Type B pancreatic cell (in vitro differentiated cells): ENCODE measurements around the gene SYTL3. TPM values are rescaled to one million over a fixed set of nuclear protein-coding genes. Genes with fewer than 3 reads are reported as not detected.

Experiments used
- DNase-seq: peaks from one replicate; pipeline ENCODE4 v3.0.0; 2021; ENCODE audit warnings: mixed read lengths; ENCODE audit not compliant: unreplicated experiment; ENCODE audit errors: extremely low spot score
- H3K27ac Mint-ChIP-seq: 2 replicates; pipeline ENCODE4 v1.8.0; 2021; ENCODE audit warnings: mild to moderate bottlenecking, mixed read lengths
- H3K27me3 Mint-ChIP-seq: 2 replicates; pipeline ENCODE4 v1.8.0; 2021; ENCODE audit warnings: mixed read lengths
- H3K36me3 Mint-ChIP-seq: 2 replicates; pipeline ENCODE4 v1.8.0; 2021; ENCODE audit warnings: mixed read lengths
- H3K4me1 Mint-ChIP-seq: one replicate; pipeline ENCODE4 v1.8.0; 2021; ENCODE audit warnings: mixed read lengths; ENCODE audit not compliant: unreplicated experiment
- H3K4me3 Mint-ChIP-seq: 2 replicates; pipeline ENCODE4 v1.8.0; 2021; ENCODE audit warnings: mild to moderate bottlenecking, mixed read lengths
- H3K9me3 Mint-ChIP-seq: 2 replicates; pipeline ENCODE4 v1.8.0; 2021; ENCODE audit warnings: mixed read lengths
- total RNA-seq: library from RNA; stranded (reverse); gene quantifications from 2 replicates; pipeline ENCODE4 v1.2.1, GENCODE V29; 2021; ENCODE audit warnings: low replicate concordance
- TF ChIP-seq, protein P1 (sequence below): fragments of 200-600 bp; sonication (generic); conservative IDR thresholded peaks from 2 replicates; pipeline ENCODE4 v1.5.0; 2021; ENCODE audit warnings: antibody characterized with exemption, mild to moderate bottlenecking

SYTL3 gene
- total RNA-seq, 1 donor from 2014 or later = 2.2 TPM

DNA sequence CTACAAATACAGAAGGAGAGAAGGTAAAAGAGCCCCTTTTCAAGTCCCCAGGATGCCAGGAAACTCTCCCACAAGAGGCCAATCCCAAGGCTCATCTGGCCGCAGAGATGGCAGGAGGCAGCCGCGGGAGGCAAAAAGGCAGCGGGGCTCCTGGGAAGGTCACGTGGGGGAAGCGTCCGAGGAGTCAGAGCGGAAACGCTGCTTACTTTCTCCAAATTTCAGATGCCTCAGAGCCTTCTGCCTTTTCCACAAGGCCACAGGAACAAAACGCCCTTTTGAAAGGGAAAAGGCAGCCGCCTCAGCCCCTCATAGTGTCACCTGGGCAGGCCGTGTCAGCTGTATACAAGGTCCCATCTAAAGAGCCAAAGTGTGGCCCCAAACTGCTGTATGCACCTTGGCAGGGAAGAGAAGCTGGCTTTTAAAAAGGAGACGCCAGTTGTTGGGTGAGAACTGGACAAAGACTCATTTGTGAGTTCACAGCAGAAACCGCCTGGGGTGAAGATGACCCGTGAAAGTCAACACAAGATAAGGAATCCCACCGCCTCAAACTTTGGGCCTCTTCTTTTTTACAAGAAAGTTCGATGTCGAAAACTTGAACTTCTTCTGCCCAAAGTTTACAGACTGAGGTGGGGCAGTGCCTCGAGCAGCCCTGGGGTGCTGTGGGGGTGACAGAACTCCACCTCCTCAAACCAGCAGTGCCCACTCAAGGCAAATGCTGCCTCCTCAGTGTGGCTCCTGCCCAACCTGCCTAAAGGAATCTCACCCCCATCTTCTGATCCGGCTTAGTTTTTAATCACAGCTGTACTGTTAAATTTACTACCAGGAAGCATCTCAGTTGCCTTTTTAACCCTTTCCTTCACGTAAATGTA is 124.0 kb downstream of the SYTL3 start:
- Mint-ChIP-seq H3K4me1 (peaks cover 27% of the 10 kb centered on the region), H3K27me3 (no peaks in the 10 kb centered on the region), H3K27ac (peak overlapping the region; percentile 88), H3K4me3 (no peak overlapping the region), H3K36me3 (peaks cover 65% of the 10 kb centered on the region), H3K9me3 (no peaks in the 10 kb centered on the region)
- TF ChIP-seq, protein P1, sequence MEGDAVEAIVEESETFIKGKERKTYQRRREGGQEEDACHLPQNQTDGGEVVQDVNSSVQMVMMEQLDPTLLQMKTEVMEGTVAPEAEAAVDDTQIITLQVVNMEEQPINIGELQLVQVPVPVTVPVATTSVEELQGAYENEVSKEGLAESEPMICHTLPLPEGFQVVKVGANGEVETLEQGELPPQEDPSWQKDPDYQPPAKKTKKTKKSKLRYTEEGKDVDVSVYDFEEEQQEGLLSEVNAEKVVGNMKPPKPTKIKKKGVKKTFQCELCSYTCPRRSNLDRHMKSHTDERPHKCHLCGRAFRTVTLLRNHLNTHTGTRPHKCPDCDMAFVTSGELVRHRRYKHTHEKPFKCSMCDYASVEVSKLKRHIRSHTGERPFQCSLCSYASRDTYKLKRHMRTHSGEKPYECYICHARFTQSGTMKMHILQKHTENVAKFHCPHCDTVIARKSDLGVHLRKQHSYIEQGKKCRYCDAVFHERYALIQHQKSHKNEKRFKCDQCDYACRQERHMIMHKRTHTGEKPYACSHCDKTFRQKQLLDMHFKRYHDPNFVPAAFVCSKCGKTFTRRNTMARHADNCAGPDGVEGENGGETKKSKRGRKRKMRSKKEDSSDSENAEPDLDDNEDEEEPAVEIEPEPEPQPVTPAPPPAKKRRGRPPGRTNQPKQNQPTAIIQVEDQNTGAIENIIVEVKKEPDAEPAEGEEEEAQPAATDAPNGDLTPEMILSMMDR = no peak
- no peak for DNase-seq

DNA sequence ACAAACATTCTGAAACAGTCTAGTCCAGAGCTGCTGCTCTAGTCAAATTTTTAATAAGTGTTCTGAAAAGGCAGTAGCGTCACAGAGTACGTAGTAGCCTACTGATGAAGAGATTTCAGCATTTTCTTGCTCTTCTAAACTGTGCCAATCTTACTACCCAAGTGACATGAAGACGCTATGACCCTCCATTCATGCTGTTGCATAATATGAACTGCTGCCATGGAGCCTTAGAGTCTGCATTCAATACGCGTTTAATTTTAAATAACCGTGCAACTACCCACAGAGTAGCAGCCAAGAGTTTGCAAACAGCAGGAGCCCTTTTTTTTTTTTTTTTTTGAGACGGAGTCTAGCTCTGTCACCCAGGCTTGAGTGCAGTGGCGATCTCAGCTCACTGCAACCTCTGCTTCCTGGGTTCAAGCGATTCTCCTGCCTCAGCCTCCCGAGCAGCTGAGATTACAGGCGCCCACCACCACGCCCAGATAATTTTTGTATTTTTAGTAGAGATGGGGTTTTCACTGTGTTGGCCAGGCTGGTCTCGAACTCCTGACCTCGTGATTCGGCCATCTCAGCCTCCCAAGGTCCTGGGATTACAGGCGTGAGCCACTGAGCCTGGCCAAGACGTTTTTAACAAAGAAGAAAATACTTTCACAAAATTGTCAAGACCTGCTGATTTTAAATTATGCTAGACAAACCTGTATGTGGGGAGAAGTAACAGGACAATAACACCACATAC is 125.0 kb downstream of the SYTL3 start:
- H3K4me1 Mint-ChIP-seq = peaks cover 21% of the 10 kb centered on the region
- TF ChIP-seq, protein P1 = no peak
- H3K4me3 Mint-ChIP-seq = no peak overlapping the region
- peaks cover 64% of the 10 kb centered on the region for H3K36me3 Mint-ChIP-seq
- H3K27ac Mint-ChIP-seq = no peak overlapping the region
- DNase-seq = no peak
- H3K9me3 Mint-ChIP-seq = no peaks in the 10 kb centered on the region
- no peaks in the 10 kb centered on the region for H3K27me3 Mint-ChIP-seq

DNA sequence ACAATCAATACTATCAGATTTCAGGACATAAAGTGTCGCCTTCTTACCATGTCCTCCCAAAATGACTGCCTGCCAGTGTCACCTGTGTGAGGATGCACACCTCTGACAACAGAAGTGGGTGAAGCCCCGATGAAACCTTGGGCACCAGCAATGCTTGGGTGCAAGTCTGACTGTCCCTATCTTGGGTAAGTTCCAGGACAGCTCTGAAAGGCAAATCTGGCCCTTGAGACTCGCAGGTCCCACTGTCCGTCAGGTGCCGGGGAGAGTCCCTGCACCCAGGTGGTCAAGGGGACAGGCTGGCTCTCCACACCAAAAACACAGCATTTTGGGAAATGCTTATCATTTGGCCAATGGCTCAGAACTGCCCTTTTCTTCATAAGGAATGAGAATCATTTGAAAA is 126.0 kb downstream of the SYTL3 start:
- Mint-ChIP-seq H3K4me1 (peaks cover 29% of the 10 kb centered on the region), H3K27me3 (no peaks in the 10 kb centered on the region), H3K27ac (no peak overlapping the region), H3K9me3 (no peaks in the 10 kb centered on the region), H3K4me3 (no peak overlapping the region), H3K36me3 (peaks cover 60% of the 10 kb centered on the region)
- TF ChIP-seq, protein P1 = no peak
- DNase-seq = no peak

- peak overlapping the region; percentile 65 for H3K27ac Mint-ChIP-seq
- H3K36me3 Mint-ChIP-seq = peaks cover 58% of the 10 kb centered on the region
- H3K27me3 Mint-ChIP-seq = no peaks in the 10 kb centered on the region
- DNase-seq = no peak
- peaks cover 29% of the 10 kb centered on the region for H3K4me1 Mint-ChIP-seq
- H3K9me3 Mint-ChIP-seq = no peaks in the 10 kb centered on the region
- TF ChIP-seq, protein P1 = no peak
- no peak overlapping the region for H3K4me3 Mint-ChIP-seq
Measured at GRCh38 chr6:158776737-158777136, 126.9 kb downstream of the SYTL3 start.

- H3K27ac Mint-ChIP-seq = peak overlapping the region; percentile 65
- H3K4me1 Mint-ChIP-seq = peaks cover 29% of the 10 kb centered on the region
- TF ChIP-seq, protein P1 = no peak
- no peaks in the 10 kb centered on the region for H3K27me3 Mint-ChIP-seq
- H3K4me3 Mint-ChIP-seq = peak overlapping the region; percentile 7
- H3K9me3 Mint-ChIP-seq = no peaks in the 10 kb centered on the region
- no peak for DNase-seq
- H3K36me3 Mint-ChIP-seq = peaks cover 58% of the 10 kb centered on the region
Measured at GRCh38 chr6:158777510-158777909, 127.7 kb downstream of the SYTL3 start.
